IMR-90 (cell line): ENCODE data around the gene TMEM271. TPM values are rescaled to one million over a fixed set of nuclear protein-coding genes. Genes with fewer than 3 reads are reported as not detected.

Source experiments
- ATAC-seq: fragments of 200-7000 bp; cut with Tn5 transposase; 2 replicates; pipeline ENCODE4 v1.9.1; 2020; ENCODE audit warnings: low read depth, mild to moderate bottlenecking, moderate library complexity
- BruUV-seq: library from RNA; stranded (reverse); fragments of 400-500 nt; replicated peaks from 2 replicates; lab custom pipeline; 2021; lab: Mats Ljungman, UMichigan
- CTCF ChIA-PET: fragments of 300-600 bp; formaldehyde crosslinking; extraction: SDS; loops from one replicate; lab custom pipeline; 2021; ENCODE audit warnings: antibody characterized with exemption; lab: Yijun Ruan, JAX
- POLR2A ChIA-PET: fragments of 300-600 bp; sonication (Branson Sonifier 250); formaldehyde crosslinking; loops from one replicate; lab custom pipeline; 2022; ENCODE audit warnings: antibody characterized with exemption; ENCODE audit not compliant: unreplicated experiment; lab: Charles Lee
- DNase-seq: peaks from one replicate; pipeline ENCODE4 v3.0.0; 2013
- H2AFZ ChIP-seq: replicated peaks from 2 replicates; pipeline ENCODE3; 2013; ENCODE audit warnings: low read length, mild to moderate bottlenecking; ENCODE audit not compliant: poor library complexity
- H2AK5ac ChIP-seq: 2 replicates; pipeline ENCODE4 v1.6.1; 2013; ENCODE audit warnings: low read depth, low read length, inconsistent platforms
- H2AK9ac ChIP-seq: replicated peaks from 2 replicates; pipeline ENCODE3; 2013; ENCODE audit warnings: mild to moderate bottlenecking, low read depth, low read length, moderate library complexity; ENCODE audit not compliant: poor library complexity
- H2BK120ac ChIP-seq: 2 replicates; pipeline ENCODE4 v1.6.1; 2013; ENCODE audit warnings: low read depth, low read length, inconsistent platforms
- H2BK15ac ChIP-seq: 3 replicates; pipeline ENCODE4 v1.6.1; 2013; ENCODE audit warnings: low read depth, low read length, inconsistent platforms
- H2BK20ac ChIP-seq: 2 replicates; pipeline ENCODE4 v1.6.1; 2013; ENCODE audit warnings: low read depth, mild to moderate bottlenecking, inconsistent platforms, low read length, moderate library complexity
- H2BK5ac ChIP-seq: 2 replicates; pipeline ENCODE4 v1.6.1; 2013; ENCODE audit warnings: mild to moderate bottlenecking, low read depth, low read length, inconsistent platforms; ENCODE audit not compliant: poor library complexity, severe bottlenecking
- H3K14ac ChIP-seq: replicated peaks from 2 replicates; pipeline ENCODE4 v1.6.1; 2013; ENCODE audit warnings: low read depth, low read length, inconsistent platforms
- H3K18ac ChIP-seq: 2 replicates; pipeline ENCODE4 v1.6.1; 2013; ENCODE audit warnings: low read depth, low read length, control low read depth
- H3K23ac ChIP-seq: 2 replicates; pipeline ENCODE4 v1.6.1; 2013; ENCODE audit warnings: low read depth, low read length, inconsistent platforms
- H3K27ac ChIP-seq: 2 replicates; pipeline ENCODE4 v1.5.1; 2013; ENCODE audit warnings: mild to moderate bottlenecking, control low read depth, low read length; ENCODE audit not compliant: insufficient read depth
- H3K27me3 ChIP-seq: 2 replicates; pipeline ENCODE4 v1.6.1; 2013; ENCODE audit warnings: low read length; ENCODE audit not compliant: control insufficient read depth, insufficient read depth
- H3K36me3 ChIP-seq: 2 replicates; pipeline ENCODE4 v1.6.1; 2013; ENCODE audit warnings: low read length, mixed read lengths; ENCODE audit not compliant: control insufficient read depth, insufficient read depth
- H3K4ac ChIP-seq: 2 replicates; pipeline ENCODE4 v1.6.1; 2013; ENCODE audit warnings: low read depth, low read length, inconsistent platforms
- H3K4me1 ChIP-seq: 2 replicates; pipeline ENCODE4 v1.6.1; 2013; ENCODE audit warnings: low read length, mixed read lengths; ENCODE audit not compliant: control insufficient read depth, insufficient read depth
- H3K4me2 ChIP-seq: 2 replicates; pipeline ENCODE4 v1.6.1; 2013; ENCODE audit warnings: low read depth, mild to moderate bottlenecking, control low read depth, low read length, moderate library complexity
- H3K4me3 ChIP-seq: 2 replicates; pipeline ENCODE4 v1.5.1; 2013; ENCODE audit warnings: low read depth, mild to moderate bottlenecking, control low read depth, low read length, moderate library complexity; ENCODE audit not compliant: insufficient read depth
- H3K56ac ChIP-seq: 2 replicates; pipeline ENCODE4 v1.6.1; 2013; ENCODE audit warnings: low read length, inconsistent platforms; ENCODE audit not compliant: insufficient read depth; ENCODE audit errors: extremely low read depth
- H3K79me1 ChIP-seq, 2 experiments: 2 replicates each; pipeline ENCODE4 v1.6.1; 2013; ENCODE audit warnings: low read length in 2 of 2, inconsistent platforms in 1 of 2, low read depth in 1 of 2
- H3K9ac ChIP-seq: 2 replicates; pipeline ENCODE4 v1.6.1; 2013; ENCODE audit warnings: low read depth, low read length, control low read depth
- H3K9me1 ChIP-seq: 2 replicates; pipeline ENCODE4 v1.6.1; 2013; ENCODE audit warnings: low read length, inconsistent platforms; ENCODE audit not compliant: insufficient read depth
- H3K9me3 ChIP-seq: 2 replicates; pipeline ENCODE4 v1.6.1; 2013; ENCODE audit warnings: low read length; ENCODE audit not compliant: control insufficient read depth, insufficient read depth
- H4K20me1 ChIP-seq: 2 replicates; pipeline ENCODE4 v1.6.1; 2013; ENCODE audit warnings: low read length, inconsistent platforms; ENCODE audit not compliant: insufficient read depth
- H4K5ac ChIP-seq: 2 replicates; pipeline ENCODE4 v1.6.1; 2013; ENCODE audit warnings: mild to moderate bottlenecking, low read depth, low read length, control low read depth
- H4K8ac ChIP-seq, 2 experiments: 2 replicates each; pipeline ENCODE4 v1.6.1; 2013; ENCODE audit warnings: low read depth in 2 of 2, low read length in 2 of 2, control low read depth in 1 of 2, inconsistent platforms in 1 of 2
- H4K91ac ChIP-seq: 2 replicates; pipeline ENCODE4 v1.6.1; 2013; ENCODE audit warnings: low read depth, low read length, inconsistent platforms; ENCODE audit not compliant: insufficient read depth
- BHLHE40 ChIP-seq: fragments of 150-350 bp; IDR thresholded peaks from 2 replicates; pipeline ENCODE4 v1.6.1; 2016; ENCODE audit warnings: mild to moderate bottlenecking, low read depth, low read length
- CEBPB ChIP-seq: IDR thresholded peaks from 2 replicates; pipeline ENCODE4 v1.6.1; 2012; ENCODE audit warnings: low read depth, low read length, improper control_type of control experiment
- CHD1 ChIP-seq: IDR thresholded peaks from 2 replicates; pipeline ENCODE4 v1.6.1; 2012; ENCODE audit warnings: low read depth, low read length, improper control_type of control experiment
- MAFK ChIP-seq: IDR thresholded peaks from 2 replicates; pipeline ENCODE4 v1.6.1; 2012; ENCODE audit warnings: low read depth, low read length, improper control_type of control experiment
- MAZ ChIP-seq: IDR thresholded peaks from 2 replicates; pipeline ENCODE4 v1.6.1; 2012; ENCODE audit warnings: low read depth, mild to moderate bottlenecking, low read length, improper control_type of control experiment, moderate library complexity, borderline replicate concordance
- NFE2L2 ChIP-seq: fragments of 150-350 bp; IDR thresholded peaks from 2 replicates; pipeline ENCODE4 v1.6.1; 2016; ENCODE audit warnings: low read depth, mild to moderate bottlenecking, low read length
- POLR2A ChIP-seq: IDR thresholded peaks from 2 replicates; pipeline ENCODE4 v1.6.1; 2012; ENCODE audit warnings: mild to moderate bottlenecking, low read depth, low read length
- RAD21 ChIP-seq: IDR thresholded peaks from 2 replicates; pipeline ENCODE4 v1.6.1; 2012; ENCODE audit warnings: low read length, improper control_type of control experiment
- RCOR1 ChIP-seq: IDR thresholded peaks from 2 replicates; pipeline ENCODE4 v1.6.1; 2012; ENCODE audit warnings: mild to moderate bottlenecking, low read length, improper control_type of control experiment; ENCODE audit not compliant: insufficient replicate concordance
- RFX5 ChIP-seq: IDR thresholded peaks from 2 replicates; pipeline ENCODE4 v1.8.0; 2012; ENCODE audit warnings: low read depth, mild to moderate bottlenecking, low read length, moderate library complexity
- SMC3 ChIP-seq: fragments of 150-350 bp; IDR thresholded peaks from 2 replicates; pipeline ENCODE4 v1.6.1; 2016; ENCODE audit warnings: low read depth, mild to moderate bottlenecking, antibody characterized with exemption, low read length, moderate library complexity
- WGBS, 2 experiments: methylation state at CpG; one replicate each; pipeline versions ENCODE4 v1.1.5 to v1.1.7; 2013; ENCODE audit warnings: missing lambda C conversion rate in 2 of 2; ENCODE audit not compliant: insufficient read length in 1 of 2; ENCODE audit errors: extremely low coverage in 2 of 2; 5-methylcytosine and 5-hydroxymethylcytosine counted together
- dilution Hi-C: fragments of 300-500 bp; cut with HindIII; formaldehyde crosslinking; loops from one replicate; pipeline ENCODE4 v1.14.3; 2018; ENCODE audit warnings: low sequenced_read_pairs; ENCODE audit not compliant: unreplicated experiment
- in situ Hi-C: fragments of 300-500 bp; cut with MboI; formaldehyde crosslinking; loops from 3 replicates; pipeline ENCODE4 v1.14.3; 2019; ENCODE audit warnings: low sequenced_read_pairs, inconsistent platforms, mixed read lengths
- intact Hi-C: fragments of 100-400 bp; cut with micrococcal nuclease; formaldehyde crosslinking; loops from 2 replicates; pipeline ENCODE4 v1.10.0; 2022
- polyA plus RNA-seq, 3 experiments: library from polyadenylated mRNA; depleted of rRNA; stranded (reverse); fragments of >200 nt; gene quantifications; 2 replicates each; pipeline ENCODE4 v1.2.3, GENCODE V29; 2012; ENCODE audit warnings: low replicate concordance in 1 of 3
- total RNA-seq: library from RNA; depleted of rRNA; stranded (reverse); fragments of >200 nt; gene quantifications from 2 replicates; pipeline ENCODE4 v1.2.3, GENCODE V29; 2012
- TF ChIP-seq, protein P1 (sequence below): conservative IDR thresholded peaks from 2 replicates; pipeline ENCODE4 v1.5.1; 2012; ENCODE audit warnings: mild to moderate bottlenecking, low read depth, low read length, improper control_type of control experiment

Gene TMEM271
- total and polyA plus RNA-seq, 2 of the 4 experiments (the other 2 are of a cell fraction): not detected

DNA sequence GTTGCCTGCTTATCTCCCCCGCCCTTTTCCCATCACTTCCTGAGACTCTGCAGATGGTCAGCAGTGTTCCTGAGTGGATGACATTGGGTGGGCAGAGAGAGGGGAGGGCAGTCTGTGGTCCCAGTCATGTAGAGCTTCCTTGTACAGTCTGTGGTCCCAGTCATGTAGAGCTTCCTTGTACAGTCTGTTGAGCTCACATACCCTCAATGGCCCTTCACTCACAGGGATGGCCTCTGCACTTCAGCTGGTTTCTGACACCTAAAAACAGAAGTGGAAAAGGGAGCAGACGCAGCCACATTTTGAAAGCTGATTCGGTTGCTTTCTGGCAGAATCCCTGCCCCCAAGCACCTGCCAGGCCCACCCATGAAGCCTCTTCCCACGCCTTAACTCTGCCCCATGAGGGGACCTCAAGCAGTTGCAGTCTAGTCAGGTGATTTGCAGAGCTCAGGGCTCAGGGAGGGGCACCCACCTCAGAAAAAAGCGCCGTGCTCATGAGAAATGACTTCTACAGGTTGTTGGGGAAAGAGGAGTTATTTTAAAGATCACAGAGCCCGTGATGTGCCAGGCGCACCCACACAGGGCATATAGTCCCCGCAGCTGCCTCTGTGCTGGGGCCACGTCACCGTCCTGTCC is 3.6 kb upstream of the TMEM271 start:
- in situ Hi-C loops: no loop called here
- DNase-seq: no peak
- no peak overlapping the region for H3K4me3 ChIP-seq
- no peaks in the 10 kb centered on the region for H3K36me3 ChIP-seq
- no peak overlapping the region for H2BK15ac ChIP-seq
- H2BK5ac ChIP-seq: no peak overlapping the region
- peaks cover 41% of the 10 kb centered on the region for H3K27me3 ChIP-seq
- no TSS peak for BruUV-seq
- WGBS, 2 experiments: 37% methylated on average over 7 of the region's 11 CpGs; no CpG with 5 or more reads in 1 of the 2 experiments
- no peaks in the 10 kb centered on the region; the same call in 1 of the 2 replicates for H3K4me1 ChIP-seq
- H3K9ac ChIP-seq: no peak overlapping the region
- H3K23ac ChIP-seq: no peak overlapping the region
- H4K91ac ChIP-seq: no peak overlapping the region
- H3K56ac ChIP-seq: no peak overlapping the region
- H2AK9ac ChIP-seq: no peak overlapping the region
- H3K27ac ChIP-seq: no peak overlapping the region
- ATAC-seq: no peak
- H2BK20ac ChIP-seq: no peak overlapping the region
- H3K4ac ChIP-seq: no peak overlapping the region
- H4K5ac ChIP-seq: no peak overlapping the region
- TF ChIP-seq MAZ: no peak
- no peak for TF ChIP-seq SMC3
- no peak for TF ChIP-seq RFX5
- TF ChIP-seq, protein P1, sequence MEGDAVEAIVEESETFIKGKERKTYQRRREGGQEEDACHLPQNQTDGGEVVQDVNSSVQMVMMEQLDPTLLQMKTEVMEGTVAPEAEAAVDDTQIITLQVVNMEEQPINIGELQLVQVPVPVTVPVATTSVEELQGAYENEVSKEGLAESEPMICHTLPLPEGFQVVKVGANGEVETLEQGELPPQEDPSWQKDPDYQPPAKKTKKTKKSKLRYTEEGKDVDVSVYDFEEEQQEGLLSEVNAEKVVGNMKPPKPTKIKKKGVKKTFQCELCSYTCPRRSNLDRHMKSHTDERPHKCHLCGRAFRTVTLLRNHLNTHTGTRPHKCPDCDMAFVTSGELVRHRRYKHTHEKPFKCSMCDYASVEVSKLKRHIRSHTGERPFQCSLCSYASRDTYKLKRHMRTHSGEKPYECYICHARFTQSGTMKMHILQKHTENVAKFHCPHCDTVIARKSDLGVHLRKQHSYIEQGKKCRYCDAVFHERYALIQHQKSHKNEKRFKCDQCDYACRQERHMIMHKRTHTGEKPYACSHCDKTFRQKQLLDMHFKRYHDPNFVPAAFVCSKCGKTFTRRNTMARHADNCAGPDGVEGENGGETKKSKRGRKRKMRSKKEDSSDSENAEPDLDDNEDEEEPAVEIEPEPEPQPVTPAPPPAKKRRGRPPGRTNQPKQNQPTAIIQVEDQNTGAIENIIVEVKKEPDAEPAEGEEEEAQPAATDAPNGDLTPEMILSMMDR: no peak
- no peak for TF ChIP-seq RAD21
- TF ChIP-seq RCOR1: no peak
- TF ChIP-seq POLR2A: no peak
- no peak for TF ChIP-seq MAFK
- no peak for TF ChIP-seq NFE2L2
- no peak for TF ChIP-seq CEBPB
- no peak for TF ChIP-seq CHD1
- no peak for TF ChIP-seq BHLHE40
- H4K8ac ChIP-seq: no peak overlapping the region
- H2AFZ ChIP-seq: no peak overlapping the region
- H3K79me1 ChIP-seq: no peaks in the 10 kb centered on the region
- intact Hi-C loops: no loop called here
- no peak overlapping the region for H3K4me2 ChIP-seq
- H3K18ac ChIP-seq: no peak overlapping the region
- no peak overlapping the region for H2AK5ac ChIP-seq
- H4K20me1 ChIP-seq: no peaks in the 10 kb centered on the region
- ChIA-PET CTCF (no interaction called here), POLR2A (no interaction called here)
- dilution Hi-C loops: no loop called here
- H3K9me1 ChIP-seq: no peaks in the 10 kb centered on the region
- no peak overlapping the region for H3K14ac ChIP-seq
- no peaks in the 10 kb centered on the region for H3K9me3 ChIP-seq
- H2BK120ac ChIP-seq: no peak overlapping the region
